Measurements from ENCODE around the gene NME9. TPM values are rescaled to one million over a fixed set of nuclear protein-coding genes. Genes with fewer than 3 reads are reported as not detected.

Gene NME9
- total and polyA plus RNA-seq, 2 of the 4 experiments (the other 2 are of a cell fraction) = not detected

GRCh38 chr3:138297059-138297607 lies 32.5 kb downstream of the NME9 start:
- Histone ChIP-seq H4K91ac (ENCODE audit: insufficient read depth, low read depth, low read length) (no peak overlapping the region), H3K27me3 (ENCODE audit: control insufficient read depth, insufficient read depth, low read length) (no peaks in the 10 kb centered on the region), H3K56ac (ENCODE audit: extremely low read depth, insufficient read depth, low read length) (no peak overlapping the region), H3K4me1 (ENCODE audit: control insufficient read depth, insufficient read depth, low read length) (no peaks in the 10 kb centered on the region), H2BK20ac (ENCODE audit: low read depth, low read length) (no peak overlapping the region), H2AFZ (replicated peaks; ENCODE audit: low read length, poor library complexity) (no peak overlapping the region), H2BK5ac (ENCODE audit: low read depth, low read length, poor library complexity, severe bottlenecking) (no peak overlapping the region), H3K4ac (ENCODE audit: low read depth, low read length) (no peak overlapping the region), H3K9me1 (ENCODE audit: insufficient read depth, low read length) (peaks cover 2% of the 10 kb centered on the region; the same call in 1 of the 2 replicates), H4K20me1 (ENCODE audit: insufficient read depth, low read length) (no peaks in the 10 kb centered on the region), H3K27ac (ENCODE audit: insufficient read depth, low read length) (no peak overlapping the region), H3K4me2 (ENCODE audit: low read depth, low read length) (no peak overlapping the region), H4K8ac (ENCODE audit: low read depth in 2 of 2, low read length in 2 of 2) (no peak overlapping the region), H3K18ac (ENCODE audit: low read depth, low read length) (no peak overlapping the region), H3K36me3 (ENCODE audit: control insufficient read depth, insufficient read depth, low read length) (peaks cover 15% of the 10 kb centered on the region), H2BK120ac (ENCODE audit: low read depth, low read length) (no peak overlapping the region), H3K14ac (replicated peaks; ENCODE audit: low read depth, low read length) (no peak overlapping the region), H3K79me1 (ENCODE audit: low read depth in 1 of 2, low read length in 2 of 2) (no peaks in the 10 kb centered on the region), H3K4me3 (ENCODE audit: insufficient read depth, low read depth, low read length) (no peak overlapping the region), H2AK5ac (ENCODE audit: low read depth, low read length) (no peak overlapping the region), H2BK15ac (ENCODE audit: low read depth, low read length) (no peak overlapping the region), H3K9ac (ENCODE audit: low read depth, low read length) (no peak overlapping the region), H3K23ac (ENCODE audit: low read depth, low read length) (no peak overlapping the region), H3K9me3 (ENCODE audit: control insufficient read depth, insufficient read depth, low read length) (no peaks in the 10 kb centered on the region), H2AK9ac (replicated peaks; ENCODE audit: low read depth, low read length, poor library complexity) (no peak overlapping the region), H4K5ac (ENCODE audit: low read depth, low read length) (no peak overlapping the region)
- intact Hi-C loops (cut with micrococcal nuclease) = no loop called here
- WGBS, 2 experiments (ENCODE audit: extremely low coverage in 2 of 2, insufficient read length in 1 of 2) = no CpG with 5 or more reads among the region's 5 CpGs
- BruUV-seq (replicated peaks) = no TSS peak
- in situ Hi-C loops (cut with MboI; ENCODE audit: low sequenced_read_pairs) = no loop called here
- ATAC-seq (ENCODE audit: low read depth) (no peak), DNase-seq (no peak)
- ChIA-PET CTCF (interaction anchor here (0.5 kb wide), 1 partner anchor 34 kb away, joined by 3 read pairs; no protein-coding TSS in a partner anchor), POLR2A (ENCODE audit: unreplicated experiment) (no interaction called here)
- no peak for TF ChIP-seq SMC3 (IDR thresholded peaks at IDR 0.05; ENCODE audit: low read depth, low read length)
- TF ChIP-seq USF2 (IDR thresholded peaks at IDR 0.05; ENCODE audit: low read depth, low read length) = no peak
- TF ChIP-seq MAZ (IDR thresholded peaks at IDR 0.05; ENCODE audit: borderline replicate concordance, low read depth, low read length) = no peak
- no peak for TF ChIP-seq RCOR1 (IDR thresholded peaks at IDR 0.05; ENCODE audit: insufficient replicate concordance, low read length)
- TF ChIP-seq MXI1 (IDR thresholded peaks at IDR 0.05; ENCODE audit: borderline replicate concordance, low read depth, low read length) = no peak
- no peak for TF ChIP-seq RFX5 (IDR thresholded peaks at IDR 0.05; ENCODE audit: low read depth, low read length)
- TF ChIP-seq FOS (IDR thresholded peaks at IDR 0.05; ENCODE audit: low read depth, low read length) = no peak
- no peak for TF ChIP-seq BHLHE40 (IDR thresholded peaks at IDR 0.05; ENCODE audit: low read depth, low read length)
- no peak for TF ChIP-seq CHD1 (IDR thresholded peaks at IDR 0.05; ENCODE audit: low read depth, low read length)
- TF ChIP-seq CEBPB (IDR thresholded peaks at IDR 0.05; ENCODE audit: low read depth, low read length) = no peak
- no peak for TF ChIP-seq MAFK (IDR thresholded peaks at IDR 0.05; ENCODE audit: low read depth, low read length)
- no peak for TF ChIP-seq CTCF (conservative IDR thresholded peaks at IDR 0.05; ENCODE audit: low read depth, low read length)
- TF ChIP-seq RAD21 (IDR thresholded peaks at IDR 0.05; ENCODE audit: low read length) = no peak
- no peak for TF ChIP-seq NFE2L2 (IDR thresholded peaks at IDR 0.05; ENCODE audit: low read depth, low read length)
- TF ChIP-seq ELK1 (IDR thresholded peaks at IDR 0.05; ENCODE audit: borderline replicate concordance, low read depth, low read length) = no peak
- no peak for TF ChIP-seq POLR2A (IDR thresholded peaks at IDR 0.05; ENCODE audit: low read depth, low read length)
- dilution Hi-C loops (cut with HindIII; ENCODE audit: low sequenced_read_pairs, unreplicated experiment) = no loop called here

Data from IMR-90 (cell line).